HG02678 (cell line): ENCODE data around the gene THPO.

Experiments
- ATAC-seq: cut with Tn5 transposase; IDR thresholded peaks from one replicate; pipeline ENCODE4 v1.9.1; 2021; ENCODE audit warnings: mild to moderate bottlenecking, moderate library complexity; ENCODE audit not compliant: unreplicated experiment

THPO gene

DNA sequence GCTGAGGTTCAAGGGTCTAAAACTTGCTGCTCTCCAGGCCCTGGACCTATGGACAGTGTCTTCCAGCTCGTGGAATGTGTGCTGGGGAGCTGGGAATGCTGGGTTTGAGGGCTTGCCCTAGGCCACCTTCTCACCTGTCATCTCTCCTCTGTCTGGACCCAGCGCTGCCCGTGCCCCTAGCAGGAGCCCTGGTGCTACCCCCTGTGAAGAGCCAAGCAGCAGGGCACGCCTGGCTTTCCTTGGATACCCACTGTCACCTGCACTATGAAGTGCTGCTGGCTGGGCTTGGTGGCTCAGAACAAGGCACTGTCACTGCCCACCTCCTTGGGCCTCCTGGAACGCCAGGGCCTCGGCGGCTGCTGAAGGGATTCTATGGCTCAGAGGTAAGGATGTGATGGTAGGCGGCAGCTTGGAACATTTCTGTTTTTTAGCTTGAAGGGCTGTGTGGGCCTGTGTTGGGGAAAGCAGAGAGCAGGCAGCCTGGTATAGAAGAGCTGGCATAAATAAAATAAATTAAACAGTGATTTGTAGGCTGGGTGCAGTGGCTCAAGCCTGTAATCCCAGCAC, 6.9 kb upstream of the THPO start:
- no peak for ATAC-seq

DNA sequence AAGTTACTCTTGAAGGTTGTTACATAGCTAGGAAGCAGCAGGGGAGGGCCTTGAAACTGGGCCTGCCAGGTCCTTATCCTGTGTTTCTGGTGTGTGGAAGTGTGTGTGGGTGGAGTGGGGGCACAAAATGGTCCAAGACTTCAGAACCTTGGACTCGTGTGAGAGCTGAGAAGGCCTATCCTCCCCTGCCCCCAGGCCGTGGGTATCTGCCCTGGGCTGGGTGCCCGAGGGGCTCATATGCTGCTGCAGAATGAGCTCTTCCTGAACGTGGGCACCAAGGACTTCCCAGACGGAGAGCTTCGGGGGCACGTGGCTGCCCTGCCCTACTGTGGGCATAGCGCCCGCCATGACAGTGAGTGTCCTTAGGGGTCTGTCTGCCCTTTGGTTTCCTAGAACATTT, 6.3 kb upstream of the THPO start:
- ATAC-seq, result no peak

DNA sequence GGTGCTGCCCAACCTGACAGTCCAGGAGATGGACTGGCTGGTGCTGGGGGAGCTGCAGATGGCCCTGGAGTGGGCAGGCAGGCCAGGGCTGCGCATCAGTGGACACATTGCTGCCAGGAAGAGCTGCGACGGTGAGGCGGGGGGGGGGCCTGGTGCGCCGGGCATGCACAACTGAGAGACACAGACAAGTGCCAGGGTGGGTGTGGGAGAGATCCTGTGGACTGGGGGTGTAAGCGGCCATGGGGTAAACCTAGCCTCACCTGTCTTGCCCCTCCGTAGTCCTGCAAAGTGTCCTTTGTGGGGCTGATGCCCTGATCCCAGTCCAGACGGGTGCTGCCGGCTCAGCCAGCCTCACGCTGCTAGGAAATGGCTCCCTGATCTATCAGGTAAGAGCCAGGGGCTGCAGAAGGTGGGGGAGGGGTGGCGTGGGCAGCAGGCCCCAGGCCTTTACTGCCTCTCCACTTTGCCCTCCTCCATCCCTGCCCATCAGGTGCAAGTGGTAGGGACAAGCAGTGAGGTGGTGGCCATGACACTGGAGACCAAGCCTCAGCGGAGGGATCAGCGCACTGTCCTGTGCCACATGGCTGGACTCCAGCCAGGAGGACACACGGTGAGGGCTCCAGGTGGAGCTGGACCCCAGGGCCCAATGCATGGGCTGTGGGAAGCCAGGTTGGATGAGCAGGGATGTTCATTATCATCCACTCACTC, 5.2 kb upstream of the THPO start:
- no peak for ATAC-seq

DNA sequence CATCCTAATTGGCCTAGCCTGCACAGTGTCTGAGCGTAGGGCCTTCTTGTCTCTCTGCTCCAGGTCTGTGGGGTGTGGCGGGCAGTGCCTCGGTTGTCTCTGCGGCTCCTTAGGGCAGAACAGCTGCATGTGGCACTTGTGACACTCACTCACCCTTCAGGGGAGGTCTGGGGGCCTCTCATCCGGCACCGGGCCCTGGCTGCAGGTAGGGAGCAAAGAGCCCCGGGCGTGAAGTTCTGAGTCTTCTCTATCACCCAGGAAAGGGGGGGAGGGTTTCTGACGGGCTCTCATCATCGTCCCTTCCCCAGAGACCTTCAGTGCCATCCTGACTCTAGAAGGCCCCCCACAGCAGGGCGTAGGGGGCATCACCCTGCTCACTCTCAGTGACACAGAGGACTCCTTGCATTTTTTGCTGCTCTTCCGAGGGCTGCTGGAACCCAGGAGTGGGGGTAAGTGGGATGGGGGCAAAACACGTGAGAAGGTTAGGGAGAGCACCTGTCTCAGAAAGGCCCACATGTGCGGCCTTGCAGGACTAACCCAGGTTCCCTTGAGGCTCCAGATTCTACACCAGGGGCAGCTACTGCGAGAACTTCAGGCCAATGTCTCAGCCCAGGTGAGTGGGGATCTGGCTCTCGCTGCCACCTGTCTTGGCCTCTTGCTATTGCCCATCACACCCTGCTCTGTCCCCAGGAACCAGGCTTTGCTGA, 4.5 kb upstream of the THPO start:
- no peak for ATAC-seq

DNA sequence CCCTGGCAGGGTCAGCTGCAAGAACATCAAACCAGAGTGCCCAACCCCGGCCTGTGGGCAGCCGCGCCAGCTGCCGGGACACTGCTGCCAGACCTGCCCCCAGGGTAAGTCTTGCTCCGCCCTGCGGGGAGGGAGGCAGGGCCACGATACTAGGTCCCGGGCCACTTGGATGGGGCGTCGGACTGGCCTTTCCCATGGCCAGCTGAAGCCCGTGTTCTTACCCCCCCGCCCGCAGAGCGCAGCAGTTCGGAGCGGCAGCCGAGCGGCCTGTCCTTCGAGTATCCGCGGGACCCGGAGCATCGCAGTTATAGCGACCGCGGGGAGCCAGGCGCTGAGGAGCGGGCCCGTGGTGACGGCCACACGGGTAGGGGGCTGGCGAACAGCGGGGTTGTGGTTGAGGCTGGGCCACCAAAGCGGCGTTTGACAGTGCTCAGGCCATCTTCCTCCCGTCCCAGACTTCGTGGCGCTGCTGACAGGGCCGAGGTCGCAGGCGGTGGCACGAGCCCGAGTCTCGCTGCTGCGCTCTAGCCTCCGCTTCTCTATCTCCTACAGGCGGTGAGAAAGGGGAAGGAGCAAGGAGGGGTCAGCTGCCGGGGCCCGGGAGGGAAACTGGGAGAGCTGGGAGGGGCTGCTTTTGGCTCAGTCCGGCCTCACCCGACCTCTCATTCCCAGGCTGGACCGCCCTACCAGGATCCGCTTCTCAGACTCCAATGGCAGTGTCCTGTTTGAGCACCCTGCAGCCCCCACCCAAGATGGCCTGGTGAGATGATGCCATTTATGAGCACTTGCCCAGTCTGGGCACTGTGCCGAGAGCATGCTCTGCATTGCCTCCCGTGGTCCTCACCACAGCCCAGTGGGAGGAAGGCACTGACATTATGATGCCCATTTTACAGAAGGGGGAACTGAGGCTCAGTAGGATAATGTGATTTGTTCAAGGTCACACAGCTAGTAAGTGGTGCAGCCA, 3.5 kb upstream of the THPO start:
- ATAC-seq, result no peak

DNA sequence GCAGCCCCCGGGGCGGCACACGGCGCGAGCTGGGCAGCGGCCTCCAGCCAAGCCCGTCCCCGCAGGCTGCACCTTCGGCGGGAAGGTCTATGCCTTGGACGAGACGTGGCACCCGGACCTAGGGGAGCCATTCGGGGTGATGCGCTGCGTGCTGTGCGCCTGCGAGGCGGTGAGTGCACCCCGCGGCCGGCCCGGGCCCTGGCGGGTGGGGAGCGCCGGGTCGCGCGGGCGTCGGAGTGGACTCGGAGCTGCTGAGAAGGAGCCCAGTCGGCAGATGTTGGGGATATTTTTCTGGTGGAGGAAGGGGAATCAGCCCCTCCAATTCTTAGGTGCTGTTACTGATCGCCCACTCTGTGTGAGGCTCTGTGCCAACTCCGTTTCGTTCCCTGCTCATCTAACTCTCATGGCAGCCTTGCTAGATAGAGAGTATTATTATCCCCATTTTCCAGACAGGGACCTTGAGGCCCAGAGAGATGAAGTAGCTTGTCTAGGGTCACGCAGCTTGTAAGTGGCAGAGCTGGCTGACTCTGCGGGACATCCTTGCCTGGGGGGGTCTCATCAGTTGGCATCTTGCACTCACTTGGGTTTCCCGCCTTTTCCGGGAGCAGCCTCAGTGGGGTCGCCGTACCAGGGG, 2.7 kb upstream of the THPO start:
- ATAC-seq, result no peak

DNA sequence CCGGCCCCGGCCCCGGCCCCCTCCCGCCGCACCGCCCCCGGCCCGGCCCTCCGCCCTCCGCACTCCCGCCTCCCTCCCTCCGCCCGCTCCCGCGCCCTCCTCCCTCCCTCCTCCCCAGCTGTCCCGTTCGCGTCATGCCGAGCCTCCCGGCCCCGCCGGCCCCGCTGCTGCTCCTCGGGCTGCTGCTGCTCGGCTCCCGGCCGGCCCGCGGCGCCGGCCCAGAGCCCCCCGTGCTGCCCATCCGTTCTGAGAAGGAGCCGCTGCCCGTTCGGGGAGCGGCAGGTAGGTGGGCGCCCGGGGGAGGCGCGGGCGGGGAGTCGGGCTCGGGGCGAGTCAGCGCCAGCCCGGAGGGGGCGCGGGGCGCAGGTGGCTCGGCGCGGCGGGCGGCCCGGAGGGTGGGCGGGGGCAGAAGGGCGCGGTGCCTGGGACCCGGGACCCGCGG, 2.2 kb upstream of the THPO start:
- ATAC-seq, result no peak

DNA sequence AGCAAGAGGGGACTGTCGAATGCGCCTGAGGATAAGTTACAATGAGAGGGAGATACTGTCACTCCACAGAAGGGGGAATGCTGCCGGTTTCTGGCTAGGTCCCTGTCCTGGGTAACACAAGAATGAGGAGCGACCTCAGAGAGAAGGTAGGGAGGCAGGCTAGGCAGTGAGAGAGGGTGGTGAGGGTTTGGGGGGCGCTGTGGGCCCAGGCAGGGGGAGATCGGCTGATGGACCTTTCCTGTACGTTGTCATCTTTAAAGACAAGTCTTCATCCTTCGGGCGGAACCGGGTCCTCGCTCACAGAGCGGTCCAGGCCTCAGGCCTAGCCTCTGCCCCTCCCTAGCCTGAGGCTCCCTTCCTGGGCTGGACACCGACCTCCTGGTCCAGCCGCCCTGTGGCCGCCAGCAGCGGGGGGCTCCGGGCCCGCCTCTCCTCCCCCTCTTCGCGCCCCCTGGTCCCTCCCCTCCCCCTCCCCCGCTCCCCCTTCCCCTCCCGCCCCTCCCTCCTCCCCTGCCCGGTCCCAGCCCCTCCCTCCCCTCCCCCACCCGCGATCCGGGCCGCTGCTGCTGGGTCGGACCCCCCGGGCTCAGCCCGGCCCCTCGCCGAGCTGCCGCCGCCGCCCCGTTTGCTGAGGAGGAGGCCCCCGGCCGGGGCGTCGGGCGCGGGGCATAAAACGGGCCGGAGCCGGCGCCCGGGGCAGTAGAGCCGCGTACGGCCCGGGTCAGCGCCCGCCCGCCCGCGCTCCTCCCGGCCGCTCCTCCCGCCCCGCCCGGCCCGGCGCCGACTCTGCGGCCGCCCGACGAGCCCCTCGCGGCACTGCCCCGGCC, 1.6 kb upstream of the THPO start, which contains the start of gene CHRD:
Gene CHRD (plus strand): TSS at position 697 of the 827 bp plus-strand sequence. CDS start 265 bp downstream, outside the sequence.
- no peak for ATAC-seq

DNA sequence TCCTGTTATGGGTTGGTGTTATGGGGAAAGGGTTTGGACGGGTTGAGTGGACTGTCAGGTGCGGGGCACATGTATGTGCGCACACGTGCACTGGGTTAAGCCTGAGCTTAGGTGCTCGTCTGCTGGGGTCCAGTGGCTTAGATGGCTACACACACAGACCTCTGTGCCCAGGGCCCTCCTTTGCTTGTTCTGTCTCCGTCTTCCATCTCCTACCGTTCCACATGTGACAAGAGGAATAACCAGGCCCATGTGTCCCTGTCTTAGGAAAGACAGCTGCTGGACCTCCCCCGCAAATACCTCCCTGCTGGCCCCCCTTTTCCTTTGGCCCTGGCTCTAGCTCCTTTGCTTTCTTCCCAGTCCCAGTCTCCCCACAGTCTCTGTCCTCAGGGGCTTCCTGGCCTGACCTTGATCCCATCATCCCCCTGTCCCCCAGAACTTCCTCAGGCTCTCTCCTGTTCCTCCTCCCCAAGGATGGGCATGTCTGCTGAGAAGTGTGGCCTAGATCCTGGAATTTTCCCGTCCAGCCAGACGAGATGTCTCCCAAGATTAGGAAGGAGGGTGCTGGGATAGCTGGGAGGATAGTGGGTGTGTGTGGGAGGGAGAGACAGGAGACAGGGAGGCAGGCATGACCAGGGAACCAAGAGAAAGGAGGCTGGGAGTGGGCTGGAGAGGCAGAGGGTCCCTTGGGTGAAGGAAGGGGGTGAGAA, 797 bp upstream of the THPO start:
- ATAC-seq, result no peak

DNA sequence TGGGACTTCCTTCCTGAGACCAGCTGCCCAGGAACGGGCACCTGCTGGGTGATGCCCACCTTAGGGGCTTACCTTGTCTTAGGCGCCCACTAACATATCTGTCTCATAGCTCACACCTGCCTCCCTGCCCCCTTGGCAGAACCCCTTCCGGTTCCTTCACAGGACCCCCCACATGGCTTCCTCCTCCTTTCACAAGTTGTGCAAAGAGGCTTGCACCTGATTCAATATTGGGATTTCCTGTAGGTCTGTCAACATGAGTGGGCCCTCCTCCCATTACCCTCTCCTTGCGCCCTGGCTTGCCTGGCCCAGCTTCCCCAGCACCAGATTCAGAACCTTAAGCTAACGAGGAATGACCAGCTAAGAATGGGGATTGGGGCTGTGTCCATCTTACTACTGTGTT, 633 bp downstream of the THPO start:
- no peak for ATAC-seq

DNA sequence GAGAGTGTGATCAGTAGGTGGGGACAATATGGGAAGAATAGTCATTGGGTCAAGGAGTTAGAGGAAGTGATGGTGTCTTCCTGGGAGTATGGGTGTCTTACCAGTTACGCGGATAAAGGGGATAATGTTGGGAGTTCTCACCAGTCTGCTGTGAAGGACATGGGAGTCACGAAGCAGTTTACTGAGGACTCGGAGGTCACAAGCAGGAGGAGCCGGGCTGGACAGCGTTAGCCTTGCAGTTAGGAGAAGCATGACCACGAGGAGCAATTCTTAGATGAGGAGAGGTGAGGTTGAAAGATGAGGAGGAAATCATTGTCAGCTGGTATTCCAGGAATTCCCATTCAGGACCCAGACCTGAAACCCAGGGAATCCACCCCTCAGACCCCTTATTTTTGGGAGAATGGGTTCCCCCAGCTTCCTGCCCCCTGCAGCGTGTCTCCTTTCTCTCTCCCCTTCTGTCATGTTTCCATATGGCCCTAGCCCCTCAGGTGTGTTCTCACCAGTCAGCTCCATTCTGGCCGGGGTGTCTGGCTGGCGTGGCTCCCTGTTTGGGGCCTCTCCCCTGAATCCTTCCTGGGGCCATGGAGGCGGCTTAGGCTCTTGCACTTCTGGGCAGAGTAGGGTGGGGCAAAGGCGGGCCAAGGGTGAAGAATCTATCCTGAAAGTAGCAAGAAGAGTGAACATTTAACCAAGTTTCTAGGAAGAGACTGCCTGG, 2.1 kb downstream of the THPO start:
- ATAC-seq, result no peak

DNA sequence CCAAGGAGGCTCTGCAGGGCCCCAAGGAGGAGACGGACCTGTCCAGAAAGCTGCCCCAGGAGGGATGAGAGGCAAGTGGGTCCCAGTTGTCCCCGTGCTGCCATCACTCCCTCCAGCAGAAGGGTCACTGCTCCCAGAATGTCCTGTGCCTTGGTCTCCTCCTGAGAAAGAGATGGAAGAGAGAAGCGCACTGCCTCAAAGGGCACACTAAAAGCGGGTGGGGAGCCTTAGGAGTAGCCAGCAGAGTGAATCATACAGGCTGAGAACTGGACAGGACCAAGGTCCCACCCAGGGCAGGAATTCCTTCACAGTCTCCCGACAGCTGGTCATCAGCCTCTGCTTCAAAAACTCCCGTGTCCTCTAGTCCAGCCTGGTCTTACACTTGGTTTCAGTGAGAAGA, 4.6 kb downstream of the THPO start:
- ATAC-seq, result no peak

DNA sequence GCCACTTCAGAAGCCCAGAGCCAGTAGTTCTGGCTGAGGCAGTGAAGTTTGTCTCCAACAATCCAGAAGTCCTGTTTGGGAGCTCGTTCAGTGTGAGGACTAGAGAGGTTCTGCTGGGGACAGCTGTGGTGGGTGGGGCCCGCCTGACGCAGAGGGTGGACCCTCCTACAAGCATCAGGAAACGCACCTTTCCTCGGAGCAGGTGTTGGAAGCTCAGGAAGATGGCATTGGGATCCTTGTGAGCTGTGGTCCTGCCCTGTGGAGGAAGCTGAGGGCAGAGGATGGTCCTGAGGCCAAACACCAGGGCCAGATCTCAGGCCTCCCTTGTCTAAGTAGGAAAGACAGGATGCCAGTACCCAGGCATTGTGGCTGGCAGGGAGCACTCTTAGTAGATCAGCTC, 5.1 kb downstream of the THPO start:
- no peak for ATAC-seq

DNA sequence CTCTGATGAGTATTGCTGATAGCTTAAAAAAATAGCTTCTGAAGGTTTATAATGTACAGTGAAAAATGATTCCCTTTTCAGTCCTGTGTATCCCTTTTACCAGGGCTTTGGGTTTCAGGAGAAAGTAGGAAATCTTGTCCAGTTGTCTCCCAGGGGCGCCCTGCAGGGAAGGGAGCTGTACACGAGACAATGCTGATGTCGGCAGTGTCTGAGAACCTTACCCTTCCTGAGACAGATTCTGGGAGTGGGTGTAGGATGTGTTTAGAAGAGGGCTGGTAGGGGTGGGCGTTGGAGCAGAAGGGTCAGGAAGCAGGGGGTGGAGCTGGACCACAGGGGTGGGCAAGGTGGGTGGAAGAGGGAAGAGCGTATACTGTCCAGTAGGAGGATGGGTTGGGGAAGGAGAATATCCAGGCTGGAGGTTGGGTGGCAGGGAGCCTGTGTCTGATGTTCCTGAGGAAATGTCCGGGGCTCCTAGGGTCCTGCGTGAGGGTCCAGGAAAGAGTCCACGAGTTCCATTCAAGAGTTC, 5.6 kb downstream of the THPO start:
- ATAC-seq, result no peak

DNA sequence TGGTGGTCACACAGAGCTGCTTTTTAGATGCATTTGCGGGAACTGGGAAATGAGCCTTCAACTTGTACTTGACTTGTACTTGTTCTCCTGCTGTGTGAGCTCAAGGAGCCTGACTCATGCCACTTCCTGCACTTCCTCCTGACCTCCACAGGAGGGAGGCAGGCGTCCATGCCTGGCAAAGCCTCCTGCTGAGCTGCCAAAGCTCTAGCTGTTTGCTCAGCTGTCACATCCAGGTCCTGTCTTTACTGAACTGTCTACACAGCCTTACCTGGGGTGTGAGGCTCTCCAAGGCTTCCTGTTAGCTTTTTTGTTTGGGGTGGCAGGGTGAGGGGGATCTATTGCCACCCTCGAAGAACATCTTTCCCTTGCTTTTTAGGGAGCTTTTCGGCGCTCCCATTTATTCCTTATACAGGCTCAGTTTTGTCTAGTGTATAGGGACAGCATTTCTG, 6.4 kb downstream of the THPO start:
- ATAC-seq, result peak; percentile 89

DNA sequence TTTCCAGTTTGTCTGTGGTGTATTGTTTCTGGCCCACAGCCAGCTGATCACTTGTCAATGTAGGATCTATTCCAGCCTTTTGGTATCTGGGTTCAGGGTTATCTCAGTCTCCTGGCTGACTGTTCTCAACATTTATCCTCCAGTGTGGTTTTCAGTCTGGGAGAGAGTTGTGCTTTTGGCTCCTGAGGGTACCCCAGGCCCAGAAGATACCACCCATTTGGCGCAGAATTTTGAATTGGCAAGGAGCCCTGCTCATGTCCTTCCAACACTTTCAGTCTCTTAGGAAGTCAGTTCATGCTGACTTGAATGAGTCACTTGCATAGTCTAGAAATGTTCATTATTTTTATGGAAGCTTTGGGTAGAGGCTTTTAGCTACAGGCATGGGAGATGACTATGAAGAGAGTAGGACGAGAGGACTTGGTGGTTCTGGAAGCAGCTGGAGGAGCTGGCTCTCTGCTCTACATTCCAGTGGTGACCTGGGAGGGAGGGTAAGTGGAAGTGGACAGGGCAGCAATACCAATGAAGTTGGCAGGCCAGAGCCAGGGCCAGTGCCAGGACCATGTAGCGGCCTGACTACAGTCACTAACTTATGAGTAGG, 9.3 kb downstream of the THPO start:
- ATAC-seq, result no peak

DNA sequence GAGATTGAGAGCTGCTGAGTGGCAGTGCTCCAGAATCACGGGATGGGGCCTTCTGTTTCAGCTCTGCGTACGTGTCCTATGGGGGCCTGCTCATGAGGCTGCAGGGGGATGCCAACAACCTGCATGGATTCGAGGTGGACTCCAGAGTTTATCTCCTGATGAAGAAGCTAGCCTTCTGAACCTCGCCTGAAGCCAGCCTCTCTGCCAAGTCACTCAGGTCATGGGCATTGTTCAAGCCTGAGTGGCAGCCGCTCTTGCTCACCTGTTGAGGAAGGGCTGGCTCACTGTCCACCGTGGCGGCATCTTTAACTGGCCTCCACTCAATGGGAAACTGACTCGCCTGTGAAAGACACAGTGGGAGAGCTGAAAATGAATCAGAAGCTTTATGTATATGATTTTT, 9.9 kb downstream of the THPO start:
- no peak for ATAC-seq
